GM23338 (cell line): ENCODE measurements around the gene LRRFIP1.
"Not testable (repeated sequence)": the region's sequence is repeated elsewhere in the genome, so short reads cannot be mapped to it uniquely, and the experiment has no call there.

Experiments used
- CTCF ChIP-seq, 2 experiments: fragments of 200-600 bp in 1 of 2; sonication (generic) in 1 of 2; conservative IDR thresholded peaks; 2 replicates each; pipeline versions ENCODE4 v1.5.1 to v1.6.1; 2016 to 2017; ENCODE audit warnings: antibody characterized with exemption in 2 of 2, low read depth in 2 of 2, mild to moderate bottlenecking in 2 of 2, moderate library complexity in 1 of 2
- EZH2phosphoT487 ChIP-seq: fragments of 200-600 bp; sonication (generic); IDR thresholded peaks from one replicate; pipeline ENCODE4 v1.8.1; 2018; ENCODE audit warnings: antibody characterized with exemption; ENCODE audit not compliant: unreplicated experiment
- POLR2AphosphoS5 ChIP-seq: IDR thresholded peaks from 2 replicates; pipeline ENCODE4 v1.6.1; 2016; ENCODE audit warnings: antibody characterized with exemption, low read depth
- REST ChIP-seq: IDR thresholded peaks from one replicate; pipeline ENCODE4 v1.6.1; 2018; ENCODE audit warnings: antibody characterized with exemption; ENCODE audit not compliant: unreplicated experiment

GRCh38 chr2:237750441-237750840, 123.1 kb downstream of the LRRFIP1 start:
- not testable (repeated sequence) for TF ChIP-seq REST; EZH2phosphoT487; CTCF (conservative IDR thresholded peaks at IDR 0.05; ENCODE audit: low read depth in 2 of 2); POLR2AphosphoS5
